ENCODE measurements around the gene DENND10.

- no peak for TF ChIP-seq CTCF (IDR thresholded peaks at IDR 0.05; ENCODE audit: low read depth, low read length, poor library complexity, severe bottlenecking)
- no peak for TF ChIP-seq EZH2phosphoT487 (IDR thresholded peaks at IDR 0.05; ENCODE audit: borderline replicate concordance, low read length)
Observed at GRCh38 chr10:119131512-119132240, 27.8 kb downstream of the DENND10 start.
